Measurements from ENCODE around the gene NR2C2AP. TPM values are rescaled to one million over a fixed set of nuclear protein-coding genes. Genes with fewer than 3 reads are reported as not detected.

NR2C2AP gene
- total and polyA plus RNA-seq, 2 of the 13 experiments (the other 11 are each of a cell fraction or from before 2014, with no cell fraction given): 12.2 to 26.8 TPM

DNA sequence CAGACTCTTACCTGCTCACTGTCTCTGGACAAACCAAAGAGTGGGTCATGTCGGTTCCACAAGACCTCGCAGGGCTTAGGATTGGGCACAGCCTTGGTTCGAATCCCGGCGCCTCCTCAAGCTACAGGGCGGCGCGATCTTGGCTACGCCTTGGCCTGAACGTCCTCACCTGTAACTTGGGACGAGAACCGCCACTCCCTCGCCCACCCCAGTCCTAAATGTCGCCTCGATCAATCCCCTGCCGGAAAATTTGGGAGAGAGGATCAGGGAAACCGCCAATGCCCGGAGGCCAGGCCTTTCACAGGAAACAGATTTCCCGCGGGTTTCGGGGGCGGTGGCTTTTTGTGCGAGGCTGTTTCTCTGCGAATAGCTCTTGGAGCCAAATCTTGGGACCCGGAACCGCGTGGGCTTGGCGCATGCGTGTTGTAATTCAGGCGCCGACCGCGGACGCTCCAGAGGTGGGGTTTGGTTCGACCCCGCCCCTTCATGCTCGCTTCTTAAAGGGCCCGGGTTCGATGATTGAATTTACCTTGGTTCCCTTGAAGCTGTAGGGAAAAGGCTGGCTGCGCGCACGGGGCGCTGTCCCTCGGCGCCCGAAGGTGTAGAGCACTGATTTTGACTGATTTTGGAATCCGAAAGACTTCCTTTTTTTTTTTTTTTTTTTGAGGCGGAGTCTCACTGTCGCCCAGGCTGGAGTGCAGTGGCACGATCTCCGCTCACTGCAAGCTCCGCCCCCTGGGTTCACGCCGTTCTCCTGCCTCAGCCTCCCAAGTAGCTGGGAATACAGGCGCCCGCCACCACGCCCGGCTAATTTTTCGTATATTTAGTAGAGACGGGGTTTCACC, at the start of gene NR2C2AP (continued):
- no peak for TF ChIP-seq FOSL2 (CRISPR knock-in tag; IDR thresholded peaks at IDR 0.05)
- TF ChIP-seq SIX1 (CRISPR knock-in tag; IDR thresholded peaks at IDR 0.05; ENCODE audit: borderline replicate concordance): no peak
- TF ChIP-seq KDM6A (CRISPR knock-in tag; IDR thresholded peaks at IDR 0.05; ENCODE audit: low read depth): no peak
- TF ChIP-seq, protein P1, sequence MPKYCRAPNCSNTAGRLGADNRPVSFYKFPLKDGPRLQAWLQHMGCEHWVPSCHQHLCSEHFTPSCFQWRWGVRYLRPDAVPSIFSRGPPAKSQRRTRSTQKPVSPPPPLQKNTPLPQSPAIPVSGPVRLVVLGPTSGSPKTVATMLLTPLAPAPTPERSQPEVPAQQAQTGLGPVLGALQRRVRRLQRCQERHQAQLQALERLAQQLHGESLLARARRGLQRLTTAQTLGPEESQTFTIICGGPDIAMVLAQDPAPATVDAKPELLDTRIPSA (CRISPR knock-in tag; IDR thresholded peaks at IDR 0.05; ENCODE audit: borderline replicate concordance): no peak
- TF ChIP-seq ZNF549 (CRISPR knock-in tag; IDR thresholded peaks at IDR 0.05): no peak
- TF ChIP-seq ZSCAN21 (CRISPR knock-in tag; IDR thresholded peaks at IDR 0.05; ENCODE audit: borderline replicate concordance): 0 out of 2 replicates have a peak, but pooled peaks have one; percentile 24
- TF ChIP-seq MXD4 (CRISPR knock-in tag; IDR thresholded peaks at IDR 0.05): peak; percentile 52; the same call in 1 of the 2 replicates
- TF ChIP-seq HNRNPL (IDR thresholded peaks at IDR 0.05; ENCODE audit: low read depth, low read length): no peak
- TF ChIP-seq ZNF232 (CRISPR knock-in tag; IDR thresholded peaks at IDR 0.05; ENCODE audit: borderline replicate concordance): peak; percentile 19; the same call in 1 of the 2 replicates
- TF ChIP-seq XBP1 (CRISPR knock-in tag; IDR thresholded peaks at IDR 0.05): no peak
- peak; percentile 48 to 52 for TF ChIP-seq POLR2A (IDR thresholded peaks at IDR 0.05; ENCODE audit: insufficient read depth in 1 of 2, low read depth in 2 of 2, low read length in 2 of 2)
- TF ChIP-seq BORCS8-MEF2B (CRISPR knock-in tag; IDR thresholded peaks at IDR 0.05): 0 out of 2 replicates have a peak, but pooled peaks have one; percentile 31
- no peak for TF ChIP-seq ZFP1 (CRISPR knock-in tag; IDR thresholded peaks at IDR 0.05)
- TF ChIP-seq EZH2 (conservative IDR thresholded peaks at IDR 0.05; ENCODE audit: low read depth, low read length): no peak
- no peak for TF ChIP-seq RBM22 (optimal IDR thresholded peaks at IDR 0.05; ENCODE audit: low read length)
- TF ChIP-seq, protein P2, sequence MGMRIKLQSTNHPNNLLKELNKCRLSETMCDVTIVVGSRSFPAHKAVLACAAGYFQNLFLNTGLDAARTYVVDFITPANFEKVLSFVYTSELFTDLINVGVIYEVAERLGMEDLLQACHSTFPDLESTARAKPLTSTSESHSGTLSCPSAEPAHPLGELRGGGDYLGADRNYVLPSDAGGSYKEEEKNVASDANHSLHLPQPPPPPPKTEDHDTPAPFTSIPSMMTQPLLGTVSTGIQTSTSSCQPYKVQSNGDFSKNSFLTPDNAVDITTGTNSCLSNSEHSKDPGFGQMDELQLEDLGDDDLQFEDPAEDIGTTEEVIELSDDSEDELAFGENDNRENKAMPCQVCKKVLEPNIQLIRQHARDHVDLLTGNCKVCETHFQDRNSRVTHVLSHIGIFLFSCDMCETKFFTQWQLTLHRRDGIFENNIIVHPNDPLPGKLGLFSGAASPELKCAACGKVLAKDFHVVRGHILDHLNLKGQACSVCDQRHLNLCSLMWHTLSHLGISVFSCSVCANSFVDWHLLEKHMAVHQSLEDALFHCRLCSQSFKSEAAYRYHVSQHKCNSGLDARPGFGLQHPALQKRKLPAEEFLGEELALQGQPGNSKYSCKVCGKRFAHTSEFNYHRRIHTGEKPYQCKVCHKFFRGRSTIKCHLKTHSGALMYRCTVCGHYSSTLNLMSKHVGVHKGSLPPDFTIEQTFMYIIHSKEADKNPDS (CRISPR knock-in tag; IDR thresholded peaks at IDR 0.05): no peak
- no peak for TF ChIP-seq ZNF407 (CRISPR knock-in tag; IDR thresholded peaks at IDR 0.05; ENCODE audit: not compliant biosample characterization)
- TF ChIP-seq ZNF10 (CRISPR knock-in tag; IDR thresholded peaks at IDR 0.05; ENCODE audit: borderline replicate concordance, low read depth): no peak
- peak; percentile 69 for TF ChIP-seq PHF8 (CRISPR knock-in tag; IDR thresholded peaks at IDR 0.05)
- TF ChIP-seq SOX5 (CRISPR knock-in tag; IDR thresholded peaks at IDR 0.05; ENCODE audit: borderline replicate concordance): no peak

All from HepG2 (cell line).